DOHH2 (cell line): ENCODE results near the gene MPZ.

Experiments
- CTCF ChIP-seq: fragments of 200-600 bp; sonication (generic); IDR thresholded peaks from one replicate; pipeline ENCODE4 v1.5.1; 2014; ENCODE audit warnings: antibody characterized with exemption, mild to moderate bottlenecking, low read depth, low read length; ENCODE audit not compliant: poor library complexity, severe bottlenecking
- EZH2phosphoT487 ChIP-seq: fragments of 200-600 bp; sonication (generic); IDR thresholded peaks from 2 replicates; pipeline ENCODE4 v1.6.1; 2017; ENCODE audit warnings: borderline replicate concordance, mild to moderate bottlenecking, antibody characterized with exemption, low read length, moderate library complexity, mixed read lengths

DNA sequence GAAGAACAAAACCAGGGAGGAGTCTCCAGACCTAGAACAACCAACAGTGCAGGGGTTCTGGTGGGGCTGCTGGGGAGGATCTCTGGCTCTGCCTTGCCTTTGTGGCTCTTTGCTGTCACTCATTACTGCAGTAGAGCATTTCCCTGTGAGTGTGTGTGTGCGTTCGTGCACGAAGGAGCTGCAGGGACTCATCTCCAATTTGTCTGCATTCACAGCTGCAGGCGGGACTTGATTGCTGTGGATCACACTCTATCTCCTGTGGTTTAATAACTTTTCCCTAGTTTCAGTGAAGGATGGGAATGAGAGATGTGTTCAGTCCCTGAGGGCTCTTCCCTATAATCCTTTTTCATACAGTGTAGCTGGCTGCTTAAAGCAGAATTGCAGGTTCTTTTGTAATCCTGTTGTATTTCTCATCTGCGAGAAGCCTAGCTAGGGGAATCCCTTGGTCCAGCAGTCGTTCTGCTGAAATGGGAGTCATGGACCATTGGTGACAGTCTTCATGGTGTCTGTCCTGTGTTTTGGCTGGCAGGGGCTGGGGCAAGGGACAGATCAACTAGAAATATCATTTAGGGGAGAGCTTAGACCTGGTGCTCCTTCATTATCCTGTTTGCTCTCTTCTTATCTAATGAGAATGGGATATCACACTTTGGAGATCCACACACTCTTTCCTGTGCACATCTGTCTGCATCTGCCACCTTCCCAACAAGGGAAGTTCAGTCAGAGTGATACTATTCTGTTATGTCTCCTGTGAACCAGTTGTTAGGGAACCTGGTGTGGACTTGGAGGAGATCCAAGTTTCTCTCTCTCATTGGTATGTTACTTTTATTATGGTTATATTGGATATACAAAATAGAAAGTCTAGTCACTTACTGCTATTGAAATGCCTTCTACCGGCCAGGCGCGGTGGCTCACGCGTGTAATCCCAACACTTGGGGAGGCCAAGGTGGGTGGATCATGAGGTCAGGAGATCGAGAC lies 48.2 kb downstream of the MPZ start:
- TF ChIP-seq CTCF (no peak), EZH2phosphoT487 (no peak)
